ENCODE data around the gene CHMP4A.

Gene CHMP4A

DNA sequence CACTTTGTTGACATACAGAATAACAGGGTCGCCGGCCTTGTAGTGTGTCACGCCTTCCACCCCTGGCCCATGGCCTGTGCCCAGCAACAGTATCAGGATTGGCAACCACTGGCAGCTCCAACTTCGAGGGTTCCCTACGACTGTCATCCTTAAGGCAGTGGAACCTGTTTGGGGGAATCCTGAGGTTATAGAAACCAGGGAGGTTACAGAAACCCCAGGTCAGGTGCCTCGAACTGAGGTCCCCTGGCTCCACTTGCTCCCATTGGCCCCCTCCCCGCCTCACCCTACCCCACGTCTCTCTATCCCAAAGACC is 18.5 kb downstream of the CHMP4A start:
- DNase-seq = no peak

DNA sequence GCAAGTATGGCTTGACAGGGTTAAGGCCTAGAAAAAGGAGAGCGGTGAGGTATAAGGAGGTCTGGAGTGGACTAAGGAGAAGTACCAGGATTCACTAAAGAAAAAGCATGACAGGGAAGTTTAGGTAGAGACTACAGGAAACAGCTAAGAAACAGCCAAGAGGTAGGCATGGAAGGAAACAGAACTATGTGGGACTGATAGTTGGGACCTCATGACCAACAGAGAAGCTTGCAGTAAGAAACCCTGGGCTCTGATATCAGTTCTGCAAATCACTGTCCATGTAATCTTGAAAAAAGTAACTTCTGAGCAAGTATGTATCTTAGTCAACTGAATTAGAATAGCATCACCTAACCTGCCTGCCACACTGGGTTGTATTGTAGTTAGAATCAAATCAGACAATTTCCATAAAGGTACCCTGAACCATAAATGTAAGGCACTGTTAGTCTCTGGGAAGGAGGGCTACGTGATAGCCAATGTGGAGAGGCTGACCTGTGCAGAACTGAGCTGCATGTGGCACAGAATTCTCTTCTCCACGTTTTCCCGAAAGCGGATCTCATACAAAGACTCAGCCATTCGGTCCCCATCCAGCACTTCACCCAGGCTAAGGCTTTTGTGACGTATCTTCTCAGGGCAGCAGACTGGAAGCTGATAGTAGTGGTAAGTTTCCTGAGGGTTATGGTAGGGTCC is 19.0 kb downstream of the CHMP4A start:
- no peak for DNase-seq

DNA sequence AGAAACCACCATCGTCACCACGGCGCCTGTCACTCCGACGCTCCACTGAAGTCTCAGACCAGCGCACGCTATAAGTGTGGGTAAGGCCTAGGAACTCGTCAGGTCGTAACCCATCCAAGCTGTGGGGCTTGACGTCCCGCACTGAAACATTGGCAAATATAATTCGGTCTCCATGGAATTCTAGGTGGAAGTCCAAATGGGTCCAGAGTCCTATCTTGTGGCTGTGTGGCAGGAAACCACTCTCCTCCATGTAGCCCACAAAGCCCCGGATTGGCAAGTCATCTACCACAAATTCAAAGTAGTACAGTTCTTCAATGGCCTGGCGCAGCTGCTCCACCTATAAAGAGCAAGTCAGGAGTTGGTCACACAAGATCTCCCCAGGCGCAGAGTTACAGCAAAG is 20.4 kb downstream of the CHMP4A start:
- DNase-seq = no peak

DNA sequence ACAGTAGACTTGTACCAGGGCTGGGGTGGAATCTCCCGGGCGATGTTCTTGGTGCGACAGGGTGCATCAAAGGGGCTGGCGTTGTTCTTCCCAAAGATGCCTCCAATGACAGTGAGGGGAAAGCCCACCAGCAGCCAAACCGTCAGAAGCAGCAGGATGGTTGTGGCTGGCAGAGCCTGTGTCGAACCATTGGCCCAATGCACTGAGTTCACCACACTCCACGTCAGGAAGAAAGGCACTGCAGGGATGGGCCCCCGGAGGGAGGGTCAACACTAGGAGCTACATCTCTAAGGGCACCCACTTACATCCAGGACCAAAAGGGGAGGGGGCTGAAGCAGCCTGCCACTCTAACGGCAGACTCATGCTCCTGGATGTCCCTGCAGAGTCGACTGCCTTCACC is 22.9 kb downstream of the CHMP4A start:
- DNase-seq = no peak

DNA sequence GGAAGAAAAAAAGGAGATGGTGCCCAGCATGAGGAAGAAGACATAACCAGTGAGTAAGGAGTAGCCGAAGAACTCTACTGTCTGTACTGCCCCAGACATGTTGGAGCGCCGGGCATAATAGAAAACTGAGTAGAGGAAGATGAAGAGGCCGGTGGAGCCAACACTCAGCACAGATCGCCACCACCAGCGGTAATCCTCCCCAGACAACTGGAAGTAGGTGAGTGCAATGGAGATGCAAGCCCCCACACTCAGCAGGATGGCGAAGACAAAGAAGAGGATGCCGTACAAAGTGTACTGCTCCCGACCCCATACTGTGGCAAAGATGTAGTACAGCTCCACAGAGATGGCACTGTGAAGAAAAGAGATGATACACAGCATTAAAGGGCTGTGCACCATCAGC is 23.8 kb downstream of the CHMP4A start:
- no peak for DNase-seq

DNA sequence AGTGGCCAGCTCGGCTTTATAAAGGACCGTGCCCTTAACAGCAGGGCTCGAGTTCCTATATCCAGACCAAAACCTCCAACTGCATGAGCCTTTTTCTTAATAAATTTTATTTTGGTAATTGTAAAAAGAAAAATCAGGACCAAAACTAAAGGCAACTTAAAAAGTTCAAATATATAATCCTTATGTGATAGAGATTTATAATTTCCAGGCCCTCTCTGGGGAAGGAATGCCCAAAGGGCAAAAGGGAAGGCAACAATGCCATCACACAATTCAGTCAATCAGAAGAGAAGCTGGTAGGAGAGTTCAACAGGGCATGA is 24.3 kb downstream of the CHMP4A start:
- no peak for DNase-seq

DNA sequence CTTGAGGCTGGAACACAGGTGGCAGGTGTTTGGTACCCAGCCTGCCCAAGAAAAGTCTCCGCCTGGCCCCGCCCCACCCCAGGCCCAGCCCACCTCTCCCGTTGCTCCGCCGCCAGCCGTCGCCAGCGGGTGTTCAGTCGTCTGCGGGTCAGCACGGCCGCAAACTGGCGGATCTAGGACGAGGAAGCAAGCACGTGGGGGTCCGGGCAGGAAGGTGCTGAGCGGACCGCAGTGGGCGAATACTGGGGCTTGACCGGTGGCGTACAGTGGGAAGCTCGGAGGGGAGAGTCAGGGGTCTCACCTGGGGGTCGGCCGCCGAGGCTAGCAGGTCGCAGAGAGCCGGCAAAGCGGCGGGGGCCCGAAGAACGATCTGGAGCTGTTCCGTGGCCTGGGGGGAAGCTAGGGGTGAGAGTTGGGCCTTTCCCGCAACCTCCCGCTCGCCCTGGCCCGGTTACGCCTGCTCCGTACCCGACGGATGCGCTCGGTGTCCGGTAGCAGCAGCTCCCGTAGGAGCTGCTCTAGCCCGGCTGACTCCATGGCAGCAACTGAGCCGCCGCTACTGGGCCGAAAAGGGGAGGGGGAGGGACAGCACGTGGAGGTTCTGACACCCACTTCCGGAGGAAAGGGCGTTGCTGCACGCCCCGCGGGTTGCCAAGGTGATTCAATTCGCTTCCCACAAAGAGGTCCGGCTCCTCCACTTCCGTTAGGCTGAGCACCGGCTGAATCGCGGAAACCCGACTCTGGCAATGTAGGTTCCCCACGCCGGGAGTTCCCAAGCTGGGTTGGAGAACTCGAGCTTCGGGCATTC is 24.8 kb downstream of the CHMP4A start, which contains the start of gene IPO4:
IPO4 (minus strand) TSS at position 566 of the 808 bp plus-strand sequence; CDS start at position 537, 29 bp downstream.
- DNase-seq = peak; percentile 96

DNA sequence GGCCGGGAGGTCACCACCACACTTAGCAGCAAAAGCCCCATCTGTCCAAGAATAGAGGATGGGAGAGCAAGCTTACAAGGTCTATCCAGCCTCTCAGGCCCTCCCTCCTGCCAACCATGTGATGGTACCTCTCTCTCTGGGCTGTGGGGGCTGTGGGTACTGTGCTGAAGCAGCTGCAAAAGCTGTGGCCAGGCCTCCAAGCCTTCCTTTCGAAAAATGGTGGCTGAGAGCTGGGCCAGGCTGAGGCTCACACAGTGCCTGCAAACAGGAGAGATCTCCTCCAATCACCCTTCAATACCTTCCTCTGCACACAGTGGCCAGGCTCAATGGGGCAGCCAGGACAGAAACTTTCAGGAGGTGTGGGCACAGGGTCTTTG is 25.8 kb downstream of the CHMP4A start:
- no peak for DNase-seq

DNA sequence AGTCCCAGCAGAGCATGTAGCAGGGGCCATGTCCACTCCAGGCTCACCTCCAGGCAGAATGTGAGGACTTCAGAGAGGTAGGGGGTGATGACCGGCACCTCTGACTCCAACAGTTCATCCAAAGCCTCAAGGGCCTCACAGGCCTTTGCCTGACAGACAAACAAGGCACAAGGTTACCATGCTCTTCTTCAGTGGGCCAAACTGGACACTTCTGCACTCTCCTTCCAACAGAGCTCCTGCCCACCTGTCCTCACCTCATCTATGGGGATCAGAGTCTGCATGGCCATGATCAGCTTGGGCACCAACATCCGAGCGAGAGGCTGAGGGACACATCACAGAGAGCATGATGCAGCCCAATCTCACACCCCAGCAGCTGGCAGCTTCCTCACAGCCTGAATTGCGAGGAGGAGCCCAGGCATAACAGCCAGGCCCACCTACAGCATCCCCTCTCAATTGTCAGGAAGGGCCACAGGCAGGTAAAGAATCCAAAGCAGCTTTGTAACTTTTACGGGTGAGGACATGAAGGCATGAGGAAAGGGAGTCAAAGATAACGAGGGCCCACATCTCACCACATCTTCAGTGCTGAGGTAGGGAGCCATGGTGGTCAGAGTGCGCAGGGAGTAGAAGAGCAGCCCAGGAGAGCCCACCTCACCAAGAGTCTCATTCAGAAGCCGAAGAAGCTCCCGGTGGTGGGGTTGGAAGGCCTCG is 26.3 kb downstream of the CHMP4A start:
- DNase-seq = no peak

DNA sequence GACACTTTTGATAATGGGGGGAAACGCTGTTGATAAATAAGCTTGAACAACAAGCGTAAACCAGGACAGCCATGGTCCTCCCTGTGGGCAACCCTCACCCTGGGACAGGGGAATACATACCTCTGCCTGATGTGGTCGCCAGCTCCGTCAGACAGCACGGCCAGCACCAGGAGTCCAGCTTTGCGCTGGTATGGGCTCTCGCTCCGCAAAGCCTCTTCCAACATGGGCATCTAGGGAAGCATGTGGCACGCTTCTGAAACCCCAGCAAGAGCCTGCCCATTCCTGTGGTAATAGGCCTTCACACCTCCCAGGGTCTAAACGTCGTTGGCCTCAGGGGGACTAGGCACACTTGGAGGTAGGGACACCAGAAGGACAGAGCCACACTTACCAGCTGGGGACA is 27.5 kb downstream of the CHMP4A start:
- DNase-seq = no peak

DNA sequence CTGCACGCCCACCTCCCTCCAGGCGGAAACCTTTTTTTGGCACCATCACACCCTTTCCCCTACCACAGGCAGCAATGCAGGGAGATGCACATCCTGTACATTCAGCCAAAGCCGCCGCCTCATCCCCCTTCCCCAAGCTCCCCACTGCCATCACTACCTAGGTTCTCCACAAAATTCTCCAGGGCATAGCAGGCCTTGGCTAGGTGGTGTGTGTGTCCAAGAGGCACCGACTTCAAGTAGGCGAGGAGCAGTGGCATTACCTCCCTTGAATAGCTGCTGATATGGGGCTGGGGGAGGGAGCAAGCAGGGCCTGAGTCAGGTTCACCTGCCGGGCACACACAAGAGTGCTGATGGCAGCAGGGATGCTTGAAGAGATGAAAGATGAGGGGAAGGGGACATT is 28.3 kb downstream of the CHMP4A start:
- DNase-seq = no peak

DNA sequence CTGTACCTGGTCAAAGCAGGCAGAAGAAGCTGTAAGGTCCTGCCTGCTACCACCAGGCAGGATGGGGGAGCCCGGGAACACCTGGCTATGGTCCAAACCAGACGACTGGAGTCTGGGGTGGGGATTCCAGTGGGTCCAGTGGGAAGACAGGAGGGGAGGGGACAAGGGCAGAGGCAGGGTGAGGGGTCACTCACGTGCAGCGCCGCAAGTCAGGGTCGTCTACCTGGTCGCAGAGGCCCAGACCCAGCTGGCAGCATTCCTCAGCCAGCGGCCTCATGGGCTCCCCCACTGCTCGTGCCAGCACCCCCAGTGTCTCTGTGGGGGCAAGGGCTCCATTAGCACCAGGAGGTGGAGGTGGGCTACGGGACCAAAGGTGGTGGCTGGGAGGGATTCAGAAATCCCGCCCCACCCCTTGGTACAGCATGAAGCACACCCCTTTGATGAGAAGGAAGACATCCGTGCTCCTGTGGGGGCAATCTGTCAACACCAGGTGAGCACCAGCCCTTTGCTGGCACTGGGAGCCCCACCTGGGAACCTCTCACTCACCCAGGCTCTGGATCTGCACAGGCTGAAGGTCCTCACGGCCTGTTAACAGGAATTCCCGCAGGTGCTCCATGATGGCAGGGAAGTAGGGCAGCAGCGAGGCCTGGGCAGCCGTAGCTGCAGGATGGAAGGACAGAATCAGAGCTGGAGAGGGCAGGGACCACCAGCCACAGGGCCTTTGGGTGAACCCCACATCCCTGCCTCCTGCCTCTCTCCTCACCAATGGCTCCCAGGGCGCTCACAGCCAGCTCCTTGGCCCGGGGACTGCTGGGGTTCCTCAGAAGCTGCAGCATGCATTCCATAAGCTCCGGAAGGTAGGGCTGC is 29.0 kb downstream of the CHMP4A start:
- DNase-seq = no peak

DNA sequence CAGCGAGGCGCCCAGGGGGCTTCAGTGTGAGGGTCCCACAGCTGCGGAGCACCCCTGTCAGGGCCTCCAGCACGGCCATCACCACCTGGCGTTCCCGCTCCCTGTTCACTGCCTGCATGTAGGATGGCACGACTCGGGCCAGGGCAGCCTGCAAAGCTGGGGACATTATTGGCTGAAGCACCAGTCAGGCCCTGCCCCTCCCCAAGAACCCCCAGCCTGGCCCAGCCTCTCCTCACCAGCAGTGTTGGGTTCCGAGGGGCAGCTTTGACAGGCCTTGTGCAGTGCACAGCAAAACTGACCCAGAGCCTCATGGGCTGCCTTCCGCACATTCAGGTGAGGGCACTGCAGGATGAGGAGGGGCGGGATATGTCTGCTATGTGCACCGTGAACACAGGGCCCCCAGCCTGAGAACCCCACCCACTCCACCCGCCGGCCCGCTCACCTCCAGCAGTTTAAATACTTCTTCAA is 30.2 kb downstream of the CHMP4A start:
- no peak for DNase-seq

DNA sequence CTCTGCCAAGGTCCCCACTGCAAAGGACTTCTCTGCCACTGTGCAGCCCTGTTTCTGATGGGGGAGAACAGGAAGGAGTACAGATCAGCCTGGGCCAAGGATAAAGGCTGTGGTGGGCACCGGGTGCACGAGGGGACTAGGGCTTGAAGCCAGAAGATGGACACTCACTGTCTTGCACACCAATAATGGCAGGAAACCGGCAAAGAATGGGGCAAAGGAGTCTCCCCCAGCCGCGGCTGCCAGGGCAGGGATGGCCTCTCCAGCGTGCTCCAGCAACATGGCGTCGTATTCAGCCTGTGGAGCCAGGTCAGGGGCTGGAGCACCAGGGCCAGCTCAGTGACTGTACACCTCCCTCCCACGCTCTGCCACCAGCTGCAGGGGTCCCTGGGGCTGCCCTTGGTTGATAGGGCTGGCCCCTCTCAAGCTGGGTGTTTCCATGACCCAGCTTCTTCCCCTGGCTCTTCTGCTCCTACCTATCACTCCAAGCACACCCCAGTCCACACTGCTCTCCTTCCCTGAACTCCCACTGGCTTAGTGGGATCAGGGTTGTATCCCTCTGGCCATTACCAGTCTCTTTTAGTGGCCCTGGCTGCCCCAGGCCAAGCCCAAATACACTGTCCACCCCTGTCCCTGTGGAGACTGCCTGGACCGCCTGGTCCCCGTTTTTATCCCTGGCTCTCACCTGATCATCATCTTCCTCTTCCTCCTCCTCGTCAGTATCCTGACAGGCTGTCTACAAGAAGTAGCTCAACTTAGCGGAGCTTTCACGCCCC is 31.0 kb downstream of the CHMP4A start:
- no peak for DNase-seq

DNA sequence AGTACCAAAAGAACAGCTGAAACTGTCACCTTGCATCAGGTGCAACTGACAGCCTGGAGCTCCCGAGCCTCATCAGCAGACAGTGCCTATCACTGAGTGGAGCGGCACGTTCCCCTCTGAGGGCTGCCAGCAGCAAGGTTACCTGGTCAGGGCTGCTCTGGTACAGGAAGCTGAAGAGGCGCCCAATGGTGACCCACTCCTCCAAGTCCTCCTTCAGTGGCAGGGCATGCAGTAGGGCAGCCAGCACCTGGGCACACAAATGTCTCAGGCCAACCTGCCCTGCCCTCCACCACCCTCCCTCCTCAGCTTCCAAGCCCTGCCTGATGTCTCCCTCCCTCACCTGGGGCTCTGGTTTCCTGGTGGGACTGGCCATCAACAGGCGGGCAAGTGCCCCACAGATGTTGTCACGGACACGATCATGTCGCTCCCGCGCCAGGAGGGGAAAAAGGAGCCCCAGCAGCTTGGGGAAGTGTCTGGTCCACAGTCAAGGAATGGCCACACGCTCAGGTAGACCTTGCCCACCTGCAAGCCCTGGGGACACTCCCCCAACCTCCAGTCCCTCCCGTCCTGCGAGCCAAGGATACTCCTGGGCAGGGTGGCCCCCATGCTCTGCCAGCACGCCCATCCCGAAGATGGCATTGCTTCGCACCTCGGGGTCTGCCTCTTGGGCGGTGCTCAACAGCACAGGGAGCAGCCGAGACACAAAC is 31.8 kb downstream of the CHMP4A start:
- DNase-seq = no peak

DNA sequence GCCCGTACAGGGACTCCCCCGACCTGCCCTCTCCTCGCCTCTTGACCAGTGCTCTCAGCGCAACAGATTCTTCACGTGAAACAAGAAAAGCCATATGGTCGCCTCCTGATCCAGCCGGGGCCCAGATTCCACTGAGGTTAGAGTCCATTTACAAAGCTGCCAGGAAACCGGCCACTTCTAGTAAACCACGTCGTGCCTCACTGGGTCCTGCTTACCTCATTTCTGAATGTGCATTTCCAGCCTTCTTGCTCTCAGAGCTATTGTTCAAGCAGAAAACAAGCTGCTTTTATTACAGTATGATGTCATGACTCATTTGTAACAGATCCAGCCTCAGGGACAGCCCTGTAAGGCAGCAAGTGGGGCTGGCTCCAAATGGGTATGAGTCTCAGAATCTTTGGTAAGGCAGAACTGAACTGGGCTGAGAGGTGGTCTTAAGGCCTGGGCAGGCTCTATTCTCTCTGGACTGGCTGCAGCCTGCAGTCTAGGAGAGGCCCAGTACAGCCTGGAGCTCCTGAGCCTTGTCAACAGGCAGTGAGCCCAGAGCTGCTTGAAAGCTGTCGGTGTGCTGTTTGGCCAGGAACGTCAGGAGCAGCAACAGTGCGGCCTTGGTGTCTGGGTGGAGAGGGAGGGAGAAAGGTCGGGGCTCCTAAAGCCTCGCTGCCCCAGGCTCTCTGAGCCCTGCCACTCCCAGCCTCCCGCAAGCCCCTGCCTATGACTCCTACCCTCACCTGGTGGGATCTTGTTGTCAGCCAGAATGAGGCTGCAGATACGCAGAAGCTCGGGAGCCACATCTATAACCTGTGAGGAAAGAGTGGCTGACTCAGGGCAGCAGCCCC is 33.1 kb downstream of the CHMP4A start:
- DNase-seq = no peak

DNA sequence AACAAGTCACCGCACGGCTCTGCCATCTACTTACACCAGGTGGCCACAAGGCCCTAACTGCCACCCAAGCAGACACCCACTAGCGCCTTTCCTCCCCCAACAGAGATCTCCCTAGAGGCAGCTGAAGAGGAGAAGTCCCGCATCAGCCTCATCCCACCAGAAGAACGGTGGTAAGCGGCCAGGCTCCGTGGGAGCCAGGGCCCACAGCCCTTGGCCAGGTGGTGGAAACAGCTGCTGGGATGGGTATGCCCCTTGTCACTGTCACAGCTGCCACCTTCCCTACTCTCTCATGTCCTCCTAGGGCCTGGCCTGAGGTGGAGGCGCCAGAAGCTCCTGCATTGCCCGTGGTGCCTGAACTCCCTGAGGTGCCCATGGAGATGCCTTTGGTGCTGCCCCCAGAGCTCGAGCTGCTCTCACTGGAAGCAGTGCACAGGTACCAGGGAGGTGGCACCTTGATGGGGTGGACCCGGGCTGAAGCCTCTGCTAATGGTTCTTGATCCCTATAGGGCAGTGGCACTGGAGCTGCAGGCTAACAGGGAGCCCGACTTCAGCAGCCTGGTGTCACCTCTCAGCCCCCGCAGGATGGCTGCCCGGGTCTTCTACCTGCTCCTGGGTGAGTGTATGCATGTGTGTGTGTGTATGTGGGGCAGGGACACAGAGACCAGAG is 33.9 kb downstream of the CHMP4A start:
- DNase-seq = no peak

DNA sequence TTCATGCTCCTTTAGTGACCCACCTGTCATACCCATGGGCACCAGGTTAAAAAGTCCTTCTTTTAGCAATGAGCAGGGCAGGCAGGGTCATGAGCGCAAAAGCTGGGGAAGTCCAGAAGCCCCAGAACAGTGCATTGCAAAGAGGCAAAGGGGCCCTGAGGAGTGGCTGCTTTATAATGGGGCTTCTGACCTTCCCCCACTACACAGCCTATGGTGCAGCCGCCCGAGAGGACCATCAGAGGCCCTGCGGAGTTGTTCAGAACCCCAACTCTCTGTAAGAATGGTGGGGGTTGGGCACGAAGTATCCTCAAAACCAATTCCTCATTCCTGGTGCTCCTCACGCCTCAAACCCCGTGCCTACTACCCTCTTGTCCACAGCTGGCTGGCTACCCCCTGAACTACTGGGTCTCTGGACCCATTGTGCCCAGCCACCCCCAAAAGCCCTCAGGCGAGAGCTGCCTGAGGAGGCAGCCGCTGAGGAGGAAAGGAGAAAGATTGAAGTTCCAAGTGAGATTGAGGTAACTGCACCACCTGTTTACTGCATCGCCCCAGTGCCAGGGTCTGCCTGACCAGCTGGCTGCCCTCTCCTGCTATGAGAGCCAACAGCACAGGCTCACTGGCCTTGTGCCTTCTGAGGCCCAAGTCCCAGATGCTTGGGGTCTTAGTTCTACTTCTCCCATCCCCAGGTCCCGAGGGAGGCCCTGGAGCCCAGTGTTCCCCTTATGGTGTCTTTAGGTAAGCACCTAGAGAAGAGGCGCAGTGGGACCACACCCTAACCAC is 34.7 kb downstream of the CHMP4A start:
- DNase-seq = no peak

DNA sequence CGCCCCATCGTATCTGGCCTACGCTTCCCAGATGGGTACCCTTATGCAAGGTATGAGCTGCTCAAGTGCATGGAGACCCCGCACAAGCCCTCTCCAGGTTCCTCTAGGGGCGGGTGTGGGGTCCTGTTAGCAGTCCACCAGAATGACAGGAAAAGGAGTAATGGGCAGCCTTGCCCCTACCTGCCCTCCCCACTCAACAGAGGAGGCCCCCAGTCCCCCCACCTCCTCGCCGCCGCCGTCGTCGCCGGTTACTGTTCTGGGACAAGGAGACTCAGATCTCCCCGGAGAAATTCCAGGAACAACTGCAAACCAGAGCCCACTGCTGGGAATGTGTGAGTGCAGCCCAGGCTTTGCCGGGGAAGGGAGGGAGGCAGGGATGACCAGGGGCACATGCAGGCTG is 35.4 kb downstream of the CHMP4A start:
- no peak for DNase-seq
